Uterus (tissue), 2 donors: ENCODE data around the gene MAPK10.

Experiments used
- POLR2A ChIP-seq, 2 donors: fragments of 450-650 bp; IDR thresholded peaks; one replicate each; pipeline ENCODE4 v1.6.1; 2016; ENCODE audit warnings: antibody characterized with exemption in 2 of 2, mild to moderate bottlenecking in 1 of 2, moderate library complexity in 1 of 2
- TF ChIP-seq, protein P1 (sequence below), 4 experiments: fragments of 200-600 bp in 2 of 4; fragments of 450-650 bp in 2 of 4; sonication (generic) in 2 of 4; IDR thresholded peaks; one replicate each; pipeline ENCODE4 v1.5.1; 2016 to 2019; ENCODE audit warnings: antibody characterized with exemption in 4 of 4, mild to moderate bottlenecking in 2 of 4, moderate library complexity in 1 of 4

DNA sequence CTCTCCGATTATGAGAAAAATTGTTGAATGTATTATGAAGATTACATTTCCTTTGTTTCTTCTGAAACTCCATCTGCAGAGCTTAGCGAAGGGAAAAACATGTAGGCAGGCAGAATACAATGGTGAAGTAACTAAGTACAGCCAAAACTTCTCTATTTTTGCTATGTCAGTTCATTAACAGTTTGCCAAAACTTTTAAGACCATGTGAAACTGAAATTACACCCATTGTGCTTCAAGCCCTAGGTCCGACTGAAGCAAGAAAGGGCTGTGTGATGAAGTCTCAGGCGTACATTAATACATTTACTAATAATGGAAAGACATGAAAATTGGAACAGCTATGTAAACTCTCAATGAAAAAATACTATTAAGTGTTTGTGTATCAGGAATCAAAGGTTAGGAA is 398.0 kb downstream of the MAPK10 start:
- no peak for TF ChIP-seq POLR2A (IDR thresholded peaks at IDR 0.05)
- TF ChIP-seq, protein P1, sequence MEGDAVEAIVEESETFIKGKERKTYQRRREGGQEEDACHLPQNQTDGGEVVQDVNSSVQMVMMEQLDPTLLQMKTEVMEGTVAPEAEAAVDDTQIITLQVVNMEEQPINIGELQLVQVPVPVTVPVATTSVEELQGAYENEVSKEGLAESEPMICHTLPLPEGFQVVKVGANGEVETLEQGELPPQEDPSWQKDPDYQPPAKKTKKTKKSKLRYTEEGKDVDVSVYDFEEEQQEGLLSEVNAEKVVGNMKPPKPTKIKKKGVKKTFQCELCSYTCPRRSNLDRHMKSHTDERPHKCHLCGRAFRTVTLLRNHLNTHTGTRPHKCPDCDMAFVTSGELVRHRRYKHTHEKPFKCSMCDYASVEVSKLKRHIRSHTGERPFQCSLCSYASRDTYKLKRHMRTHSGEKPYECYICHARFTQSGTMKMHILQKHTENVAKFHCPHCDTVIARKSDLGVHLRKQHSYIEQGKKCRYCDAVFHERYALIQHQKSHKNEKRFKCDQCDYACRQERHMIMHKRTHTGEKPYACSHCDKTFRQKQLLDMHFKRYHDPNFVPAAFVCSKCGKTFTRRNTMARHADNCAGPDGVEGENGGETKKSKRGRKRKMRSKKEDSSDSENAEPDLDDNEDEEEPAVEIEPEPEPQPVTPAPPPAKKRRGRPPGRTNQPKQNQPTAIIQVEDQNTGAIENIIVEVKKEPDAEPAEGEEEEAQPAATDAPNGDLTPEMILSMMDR (IDR thresholded peaks at IDR 0.05): no peak
